Mesenchymal stem cell (in vitro differentiated cells and primary cell): ENCODE results near the gene NTN1.

ENCODE experiments used
- DNase-seq: peaks from one replicate; pipeline ENCODE4 v3.0.0-alpha.2; 2013
- H2AFZ ChIP-seq: one replicate; pipeline ENCODE4 v1.6.1; 2013; ENCODE audit warnings: low read depth, mild to moderate bottlenecking, control low read depth, inconsistent platforms, low read length, moderate library complexity
- H2AK5ac ChIP-seq: 2 replicates; pipeline ENCODE4 v1.6.1; 2013; ENCODE audit warnings: low read length, moderate library complexity, mild to moderate bottlenecking, inconsistent platforms; ENCODE audit not compliant: severe bottlenecking
- H2BK120ac ChIP-seq: one replicate; pipeline ENCODE4 v1.6.1; 2013; ENCODE audit warnings: low read depth, mild to moderate bottlenecking, inconsistent platforms, low read length, moderate library complexity
- H2BK12ac ChIP-seq, 2 experiments: one replicate each; pipeline ENCODE4 v1.6.1; 2013; ENCODE audit warnings: inconsistent platforms in 2 of 2, low read length in 2 of 2, mild to moderate bottlenecking in 2 of 2, moderate library complexity in 2 of 2, control low read depth in 1 of 2
- H2BK15ac ChIP-seq: one replicate; pipeline ENCODE4 v1.6.1; 2013; ENCODE audit warnings: mild to moderate bottlenecking, low read depth, inconsistent platforms; ENCODE audit not compliant: poor library complexity, severe bottlenecking
- H2BK5ac ChIP-seq: 2 replicates; pipeline ENCODE4 v1.6.1; 2013; ENCODE audit warnings: low read depth, mild to moderate bottlenecking, low read length, control low read depth, inconsistent platforms; ENCODE audit not compliant: poor library complexity, severe bottlenecking
- H3K14ac ChIP-seq, 2 experiments: one replicate each; pipeline ENCODE4 v1.6.1; 2013; ENCODE audit warnings: inconsistent platforms in 2 of 2, low read length in 2 of 2, control low read depth in 1 of 2, mild to moderate bottlenecking in 1 of 2, moderate library complexity in 1 of 2
- H3K18ac ChIP-seq, 2 experiments: one replicate each; pipeline ENCODE4 v1.6.1; 2013; ENCODE audit warnings: inconsistent platforms in 2 of 2, low read length in 2 of 2, control low read depth in 1 of 2, low read depth in 1 of 2, mild to moderate bottlenecking in 1 of 2
- H3K23ac ChIP-seq, 2 experiments: one replicate each; pipeline ENCODE4 v1.6.1; 2013; ENCODE audit warnings: inconsistent platforms in 2 of 2, low read length in 2 of 2, mild to moderate bottlenecking in 2 of 2, moderate library complexity in 2 of 2, control low read depth in 1 of 2
- H3K27ac ChIP-seq: 2 replicates; pipeline ENCODE4 v1.5.1; 2013; ENCODE audit warnings: mild to moderate bottlenecking, moderate library complexity, low read length, control low read depth, inconsistent platforms; ENCODE audit not compliant: poor library complexity, severe bottlenecking
- H3K27me3 ChIP-seq, 2 experiments: 2 replicates each; pipeline versions ENCODE4 v1.6.1 to v1.7.0; 2013; ENCODE audit warnings: low read length in 2 of 2, mild to moderate bottlenecking in 2 of 2, moderate library complexity in 2 of 2, control low read depth in 1 of 2, inconsistent platforms in 1 of 2; ENCODE audit not compliant: control insufficient read depth in 1 of 2, insufficient read depth in 1 of 2
- H3K36me3 ChIP-seq, 2 experiments: 2 replicates each; pipeline versions ENCODE4 v1.6.1 to v1.7.0; 2013; ENCODE audit warnings: low read length in 2 of 2, control low read depth in 1 of 2, inconsistent platforms in 1 of 2, low read depth in 1 of 2, mild to moderate bottlenecking in 1 of 2; ENCODE audit not compliant: insufficient read depth in 2 of 2, control insufficient read depth in 1 of 2
- H3K4ac ChIP-seq, 2 experiments: one replicate each; pipeline ENCODE4 v1.6.1; 2013; ENCODE audit warnings: inconsistent platforms in 2 of 2, low read length in 2 of 2, mild to moderate bottlenecking in 2 of 2, moderate library complexity in 2 of 2, control low read depth in 1 of 2, low read depth in 1 of 2
- H3K4me1 ChIP-seq: 2 replicates; pipeline ENCODE4 v1.6.1; 2013; ENCODE audit warnings: low read depth, low read length, control low read depth; ENCODE audit not compliant: control insufficient read depth, insufficient read depth
- H3K4me2 ChIP-seq: 2 replicates; pipeline ENCODE4 v1.6.1; 2013; ENCODE audit warnings: low read length, mild to moderate bottlenecking, inconsistent platforms; ENCODE audit not compliant: poor library complexity, severe bottlenecking
- H3K4me3 ChIP-seq, 2 experiments: 2 replicates each; pipeline versions ENCODE4 v1.5.1 to v1.7.0; 2013; ENCODE audit warnings: low read length in 2 of 2, mild to moderate bottlenecking in 2 of 2, control low read depth in 1 of 2, low read depth in 1 of 2; ENCODE audit not compliant: insufficient read depth in 1 of 2
- H3K79me1 ChIP-seq: replicated peaks from 2 replicates; pipeline ENCODE4 v1.6.1; 2013; ENCODE audit warnings: mild to moderate bottlenecking, control low read depth, low read length, inconsistent platforms; ENCODE audit not compliant: poor library complexity, severe bottlenecking
- H3K9ac ChIP-seq: 2 replicates; pipeline ENCODE4 v1.7.0; 2013; ENCODE audit warnings: mild to moderate bottlenecking, low read length, moderate library complexity
- H3K9me3 ChIP-seq: 2 replicates; pipeline ENCODE4 v1.7.0; 2013; ENCODE audit warnings: mild to moderate bottlenecking, low read length; ENCODE audit not compliant: control insufficient read depth
- H4K8ac ChIP-seq: one replicate; pipeline ENCODE4 v1.6.1; 2013; ENCODE audit warnings: inconsistent platforms, mild to moderate bottlenecking, low read length, moderate library complexity
- H4K91ac ChIP-seq: one replicate; pipeline ENCODE4 v1.6.1; 2013; ENCODE audit warnings: mild to moderate bottlenecking, low read length, inconsistent platforms
- WGBS: methylation state at CpG from one replicate; pipeline ENCODE4 v1.1.7; 2013; ENCODE audit warnings: mixed read lengths; 5-methylcytosine and 5-hydroxymethylcytosine counted together

The NTN1 gene

GRCh38 chr17:9007052-9007714 is 14.1 kb upstream of the NTN1 start:
- no peaks in the 10 kb centered on the region for H3K9me3 ChIP-seq
- H3K9ac ChIP-seq, result no peak overlapping the region
- H3K14ac ChIP-seq, result no peak overlapping the region
- no peak overlapping the region for H3K18ac ChIP-seq
- no peak overlapping the region for H3K4me2 ChIP-seq
- H2BK12ac ChIP-seq, result no peak overlapping the region
- 90% methylated on average over 2 of the region's 2 CpGs for WGBS
- H2AK5ac ChIP-seq, result no peak overlapping the region
- no peak overlapping the region for H2AFZ ChIP-seq
- H3K36me3 ChIP-seq, result no peaks in the 10 kb centered on the region
- H3K4ac ChIP-seq, result no peak overlapping the region
- H2BK5ac ChIP-seq, result no peak overlapping the region
- no peak overlapping the region for H3K23ac ChIP-seq
- no peak overlapping the region for H3K4me3 ChIP-seq
- H2BK15ac ChIP-seq, result no peak overlapping the region
- H3K4me1 ChIP-seq, result peaks cover 23% of the 10 kb centered on the region
- no peak overlapping the region for H4K91ac ChIP-seq
- H2BK120ac ChIP-seq, result no peak overlapping the region
- H3K79me1 ChIP-seq, result no peaks in the 10 kb centered on the region
- DNase-seq, result no peak
- peaks cover 72 to 73% of the 10 kb centered on the region in 2 experiments for H3K27me3 ChIP-seq
- H3K27ac ChIP-seq, result no peak overlapping the region
- H4K8ac ChIP-seq, result no peak overlapping the region

DNA sequence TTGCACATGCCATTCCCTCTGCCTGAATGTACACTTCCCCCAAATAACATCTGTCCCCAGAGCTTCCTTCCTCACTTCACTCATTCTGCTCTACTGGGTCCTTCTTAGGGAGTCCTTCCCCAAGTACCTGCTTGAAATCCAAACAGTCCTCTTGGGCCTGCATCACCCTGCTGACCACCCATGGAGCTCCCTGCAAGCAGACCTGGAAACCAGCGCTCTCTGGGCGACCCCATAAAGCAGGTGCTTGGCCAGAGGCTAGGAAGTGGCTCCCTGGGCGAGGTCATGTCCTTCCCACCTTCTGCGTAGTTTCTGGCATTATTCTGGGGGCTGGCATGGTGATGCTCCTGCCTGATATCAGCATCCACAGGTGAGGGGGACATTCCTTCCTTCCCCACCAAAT is 12.2 kb upstream of the NTN1 start:
- H2AK5ac ChIP-seq, result no peak overlapping the region
- H3K27me3 ChIP-seq, result peaks cover 64 to 70% of the 10 kb centered on the region in 2 experiments
- WGBS, result 71% methylated on average over 4 of the region's 4 CpGs
- no peaks in the 10 kb centered on the region for H3K36me3 ChIP-seq
- H2BK120ac ChIP-seq, result no peak overlapping the region
- H3K9ac ChIP-seq, result no peak overlapping the region
- H3K4ac ChIP-seq, result no peak overlapping the region
- H2BK15ac ChIP-seq, result no peak overlapping the region
- H4K91ac ChIP-seq, result no peak overlapping the region
- no peak overlapping the region for H3K14ac ChIP-seq
- H3K4me2 ChIP-seq, result no peak overlapping the region
- no peaks in the 10 kb centered on the region for H3K79me1 ChIP-seq
- H3K4me1 ChIP-seq, result peaks cover 6% of the 10 kb centered on the region
- no peak overlapping the region for H3K23ac ChIP-seq
- H3K9me3 ChIP-seq, result no peaks in the 10 kb centered on the region
- no peak for DNase-seq
- no peak overlapping the region for H2AFZ ChIP-seq
- H2BK12ac ChIP-seq, result no peak overlapping the region
- no peak overlapping the region for H3K18ac ChIP-seq
- no peak overlapping the region for H3K27ac ChIP-seq
- H3K4me3 ChIP-seq, result no peak overlapping the region
- no peak overlapping the region for H4K8ac ChIP-seq
- H2BK5ac ChIP-seq, result no peak overlapping the region

DNA sequence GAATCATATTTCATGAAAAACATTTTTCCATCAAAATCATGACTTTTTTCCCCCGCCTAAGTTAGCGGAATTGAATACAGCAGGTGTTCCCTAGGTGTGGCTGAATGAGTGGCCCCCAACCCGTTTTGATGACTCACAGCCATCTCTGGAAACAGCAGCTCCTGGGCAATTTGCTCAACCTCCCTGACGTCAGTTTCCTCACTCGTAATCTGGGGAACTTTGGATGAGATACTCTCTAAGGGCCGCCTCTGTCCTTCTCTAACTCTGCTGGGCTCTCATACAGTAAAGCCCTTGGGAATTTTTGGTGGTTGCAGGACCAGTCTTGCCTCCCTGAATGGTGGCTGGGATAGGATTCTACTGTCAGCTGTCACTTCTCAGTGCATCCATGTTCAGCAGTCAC is 11.6 kb upstream of the NTN1 start:
- Histone ChIP-seq H4K8ac (no peak overlapping the region), H3K4me3 (no peak overlapping the region), H3K18ac (no peak overlapping the region), H3K9ac (no peak overlapping the region), H3K27me3 (peaks cover 62 to 70% of the 10 kb centered on the region in 2 experiments), H3K4me1 (peaks cover 2% of the 10 kb centered on the region), H3K4ac (no peak overlapping the region), H2BK15ac (no peak overlapping the region), H3K9me3 (no peaks in the 10 kb centered on the region), H2BK120ac (no peak overlapping the region), H3K36me3 (no peaks in the 10 kb centered on the region), H2AFZ (no peak overlapping the region), H3K27ac (no peak overlapping the region), H2BK5ac (no peak overlapping the region), H3K14ac (no peak overlapping the region), H4K91ac (no peak overlapping the region), H3K4me2 (no peak overlapping the region), H2BK12ac (no peak overlapping the region), H3K23ac (no peak overlapping the region), H3K79me1 (no peaks in the 10 kb centered on the region), H2AK5ac (no peak overlapping the region)
- DNase-seq, result no peak
- 53% methylated on average over 6 of the region's 6 CpGs for WGBS

DNA sequence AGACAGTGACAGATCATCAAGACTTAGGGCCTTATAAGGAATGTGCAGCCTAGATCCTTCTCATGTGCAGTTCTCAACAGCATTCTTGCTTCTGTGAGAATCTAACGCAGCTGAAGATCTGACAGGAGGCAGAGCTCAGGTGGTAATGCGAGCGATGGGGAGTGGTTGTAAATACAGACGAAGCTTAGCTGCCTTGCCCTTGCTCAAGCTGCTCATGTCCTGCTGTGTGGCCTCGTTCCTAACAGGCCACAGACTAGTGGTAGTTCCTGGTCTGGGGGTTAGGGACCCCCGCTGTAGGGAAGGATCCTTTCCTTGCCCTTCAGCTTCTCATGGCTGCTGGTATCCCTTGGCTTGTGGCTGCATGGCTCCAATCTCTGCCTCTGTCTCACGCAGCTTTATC is 10.3 kb upstream of the NTN1 start:
- H2BK5ac ChIP-seq, result no peak overlapping the region
- no peaks in the 10 kb centered on the region for H3K36me3 ChIP-seq
- H3K9me3 ChIP-seq, result no peaks in the 10 kb centered on the region
- DNase-seq, result no peak
- no peak overlapping the region for H3K18ac ChIP-seq
- no peaks in the 10 kb centered on the region for H3K79me1 ChIP-seq
- H2BK15ac ChIP-seq, result no peak overlapping the region
- no peak overlapping the region for H3K9ac ChIP-seq
- no peak overlapping the region for H2AK5ac ChIP-seq
- H3K4ac ChIP-seq, result no peak overlapping the region
- peak overlapping the region; percentile 18 for H4K91ac ChIP-seq
- no peak overlapping the region for H3K4me2 ChIP-seq
- no peak overlapping the region for H3K27ac ChIP-seq
- no peak overlapping the region for H3K4me3 ChIP-seq
- H3K23ac ChIP-seq, result no peak overlapping the region
- H4K8ac ChIP-seq, result no peak overlapping the region
- no peak overlapping the region for H3K14ac ChIP-seq
- H3K4me1 ChIP-seq, result peaks cover 2% of the 10 kb centered on the region
- peaks cover 54 to 59% of the 10 kb centered on the region in 2 experiments for H3K27me3 ChIP-seq
- no peak overlapping the region for H2BK12ac ChIP-seq
- no peak overlapping the region for H2AFZ ChIP-seq
- H2BK120ac ChIP-seq, result no peak overlapping the region
- WGBS, result 70% methylated on average over 7 of the region's 7 CpGs
